ENCODE measurements around the gene NRXN3.

NRXN3 gene

GRCh38 chr14:79583738-79584408 is 1413.7 kb downstream of the NRXN3 start:
- TF ChIP-seq GATA2 (IDR thresholded peaks at IDR 0.05; ENCODE audit: low read depth, low read length) (no peak), GATA3 (IDR thresholded peaks at IDR 0.05; ENCODE audit: low read depth, low read length) (no peak)

- no peak for TF ChIP-seq GATA2 (IDR thresholded peaks at IDR 0.05; ENCODE audit: low read depth, low read length)
- TF ChIP-seq GATA3 (IDR thresholded peaks at IDR 0.05; ENCODE audit: low read depth, low read length) = no peak
Measured at GRCh38 chr14:79584679-79585078, 1414.5 kb downstream of the NRXN3 start.

- TF ChIP-seq GATA2 (IDR thresholded peaks at IDR 0.05; ENCODE audit: low read depth, low read length) = no peak
- TF ChIP-seq GATA3 (IDR thresholded peaks at IDR 0.05; ENCODE audit: low read depth, low read length) = no peak
Measured at GRCh38 chr14:79585845-79586244, 1415.7 kb downstream of the NRXN3 start.

- TF ChIP-seq GATA2 (IDR thresholded peaks at IDR 0.05; ENCODE audit: low read depth, low read length) (no peak), GATA3 (IDR thresholded peaks at IDR 0.05; ENCODE audit: low read depth, low read length) (no peak)
Measured at GRCh38 chr14:79586416-79586815, 1416.2 kb downstream of the NRXN3 start.

- TF ChIP-seq GATA3 (IDR thresholded peaks at IDR 0.05; ENCODE audit: low read depth, low read length) (no peak), GATA2 (IDR thresholded peaks at IDR 0.05; ENCODE audit: low read depth, low read length) (no peak)
Measured at GRCh38 chr14:79586989-79587598, 1416.9 kb downstream of the NRXN3 start.

- TF ChIP-seq GATA2 (IDR thresholded peaks at IDR 0.05; ENCODE audit: low read depth, low read length) (no peak), GATA3 (IDR thresholded peaks at IDR 0.05; ENCODE audit: low read depth, low read length) (no peak)
Measured at GRCh38 chr14:79587875-79588274, 1417.7 kb downstream of the NRXN3 start.

GRCh38 chr14:79588398-79588797 is 1418.2 kb downstream of the NRXN3 start:
- no peak for TF ChIP-seq GATA2 (IDR thresholded peaks at IDR 0.05; ENCODE audit: low read depth, low read length)
- no peak for TF ChIP-seq GATA3 (IDR thresholded peaks at IDR 0.05; ENCODE audit: low read depth, low read length)

GRCh38 chr14:79596551-79596950 is 1426.4 kb downstream of the NRXN3 start:
- TF ChIP-seq GATA2 (IDR thresholded peaks at IDR 0.05; ENCODE audit: low read depth, low read length) = no peak
- no peak for TF ChIP-seq GATA3 (IDR thresholded peaks at IDR 0.05; ENCODE audit: low read depth, low read length)

- TF ChIP-seq GATA3 (IDR thresholded peaks at IDR 0.05; ENCODE audit: low read depth, low read length) = no peak
- TF ChIP-seq GATA2 (IDR thresholded peaks at IDR 0.05; ENCODE audit: low read depth, low read length) = no peak
Measured at GRCh38 chr14:79597566-79597965, 1427.4 kb downstream of the NRXN3 start.

GRCh38 chr14:79598339-79598738 is 1428.2 kb downstream of the NRXN3 start:
- no peak for TF ChIP-seq GATA2 (IDR thresholded peaks at IDR 0.05; ENCODE audit: low read depth, low read length)
- no peak for TF ChIP-seq GATA3 (IDR thresholded peaks at IDR 0.05; ENCODE audit: low read depth, low read length)

GRCh38 chr14:79599239-79599638 is 1429.1 kb downstream of the NRXN3 start:
- TF ChIP-seq GATA2 (IDR thresholded peaks at IDR 0.05; ENCODE audit: low read depth, low read length) = no peak
- TF ChIP-seq GATA3 (IDR thresholded peaks at IDR 0.05; ENCODE audit: low read depth, low read length) = no peak

- TF ChIP-seq GATA2 (IDR thresholded peaks at IDR 0.05; ENCODE audit: low read depth, low read length) (no peak), GATA3 (IDR thresholded peaks at IDR 0.05; ENCODE audit: low read depth, low read length) (no peak)
Measured at GRCh38 chr14:79600406-79600805, 1430.2 kb downstream of the NRXN3 start.

- TF ChIP-seq GATA3 (IDR thresholded peaks at IDR 0.05; ENCODE audit: low read depth, low read length) (no peak), GATA2 (IDR thresholded peaks at IDR 0.05; ENCODE audit: low read depth, low read length) (no peak)
Measured at GRCh38 chr14:79601579-79601978, 1431.4 kb downstream of the NRXN3 start.

GRCh38 chr14:79602045-79602444 is 1431.9 kb downstream of the NRXN3 start:
- TF ChIP-seq GATA3 (IDR thresholded peaks at IDR 0.05; ENCODE audit: low read depth, low read length) = no peak

GRCh38 chr14:79602742-79603141 is 1432.6 kb downstream of the NRXN3 start:
- TF ChIP-seq GATA2 (IDR thresholded peaks at IDR 0.05; ENCODE audit: low read depth, low read length) = no peak
- no peak for TF ChIP-seq GATA3 (IDR thresholded peaks at IDR 0.05; ENCODE audit: low read depth, low read length)

Measured in SH-SY5Y (cell line).